Measurements from ENCODE around the gene PLD2.
"Not testable (repeated sequence)": the region's sequence is repeated elsewhere in the genome, so short reads cannot be mapped to it uniquely, and the experiment has no call there.

- TF ChIP-seq EZH2 (optimal IDR thresholded peaks at IDR 0.05; ENCODE audit: low read depth, low read length); CTCF (IDR thresholded peaks at IDR 0.05; ENCODE audit: low read length); EZH2phosphoT487 (IDR thresholded peaks at IDR 0.05; ENCODE audit: low read length): not testable (repeated sequence)
These were observed 60.6 kb downstream of the PLD2 start for GRCh38 chr17:4867535-4867934.
